ENCODE results near the gene HDAC7. TPM values are rescaled to one million over a fixed set of nuclear protein-coding genes. Genes with fewer than 3 reads are reported as not detected.

HDAC7 gene
- total and polyA plus RNA-seq, 8 donors, result 17.9 to 48.1 (median 23.2) TPM

GRCh38 chr12:47741340-47741703 is 78.4 kb downstream of the HDAC7 start:
- no peak for TF ChIP-seq CTCF (IDR thresholded peaks at IDR 0.05)

GRCh38 chr12:47740606-47741339 is 78.9 kb downstream of the HDAC7 start:
- no peak for FAIRE-seq
- H3K4me1 ChIP-seq, result peaks cover 12 to 21% (median 18%) of the 10 kb centered on the region in 3 donors
- ATAC-seq, result no peak

More at GRCh38 chr12:47741340-47741703, 78.4 kb downstream of the HDAC7 start:
- ATAC-seq (peak in 1 of 4 donors; percentile 4), DNase-seq (peak in 3 of 6 donors; percentile 40 to 69 (median 57)), FAIRE-seq (no peak)
- Histone ChIP-seq H3K27me3 (no peaks in the 10 kb centered on the region), H3K36me3 (no peaks in the 10 kb centered on the region), H3K9me3 (no peaks in the 10 kb centered on the region), H3K4me3 (no peak overlapping the region), H3K4me1 (peaks cover 9 to 18% (median 15%) of the 10 kb centered on the region in 3 donors), H3K27ac (no peak overlapping the region)
- intact Hi-C loops (cut with DNase I), result loop anchor here in 2 of 3 donors (5.0 kb wide), 1 partner anchor 36 kb away; no protein-coding TSS in a partner anchor
- WGBS, 2 donors, result 16 to 17% methylated on average over 4 of the region's 4 CpGs

DNA sequence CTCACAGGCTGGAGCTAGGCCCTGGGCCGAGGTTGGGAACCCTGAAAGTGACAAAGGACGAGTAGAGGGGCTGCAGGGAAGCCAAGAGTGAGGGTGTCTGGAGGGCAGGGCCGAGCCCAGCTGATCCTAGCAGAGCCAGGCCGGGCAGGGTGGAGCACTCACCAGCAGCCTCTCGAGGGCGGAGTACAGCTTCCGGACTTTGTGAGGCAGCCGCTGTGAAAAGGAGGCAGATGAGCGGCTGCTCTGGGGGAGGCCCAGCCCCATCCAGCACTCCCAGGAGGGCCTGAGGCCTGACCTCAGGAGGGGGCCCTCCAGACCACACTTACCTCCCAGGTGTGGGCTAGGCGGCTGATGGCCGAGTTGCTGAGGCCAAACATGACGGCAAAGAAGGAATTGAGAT is 79.7 kb downstream of the HDAC7 start:
- Histone ChIP-seq H3K4me3 (no peak overlapping the region), H3K4me1 (peaks cover 12 to 21% (median 18%) of the 10 kb centered on the region in 3 donors), H3K9me3 (no peaks in the 10 kb centered on the region), H3K27ac (no peak overlapping the region), H3K27me3 (no peaks in the 10 kb centered on the region), H3K36me3 (no peaks in the 10 kb centered on the region)
- no peak for FAIRE-seq
- intact Hi-C loops (cut with DNase I), result loop anchor here in 2 of 3 donors (5.0 kb wide), 1 partner anchor 37 kb away; no protein-coding TSS in a partner anchor
- 75 to 86% methylated on average over 12 of the region's 12 CpGs for WGBS, 2 donors
- DNase-seq, result peak in 1 of 6 donors; percentile 19
- ATAC-seq, result no peak
- TF ChIP-seq CTCF (IDR thresholded peaks at IDR 0.05), result no peak

More at GRCh38 chr12:47740606-47741339, 78.9 kb downstream of the HDAC7 start:
- 77 to 84% methylated on average over 21 of the region's 21 CpGs for WGBS, 2 donors
- H3K4me3 ChIP-seq, result no peak overlapping the region
- TF ChIP-seq CTCF (IDR thresholded peaks at IDR 0.05), result no peak
- intact Hi-C loops (cut with DNase I), result loop anchor here in 2 of 3 donors (5.0 kb wide), 1 partner anchor 37 kb away; no protein-coding TSS in a partner anchor
- H3K27me3 ChIP-seq, result no peaks in the 10 kb centered on the region
- no peaks in the 10 kb centered on the region for H3K9me3 ChIP-seq
- no peaks in the 10 kb centered on the region for H3K36me3 ChIP-seq
- H3K27ac ChIP-seq, result no peak overlapping the region
- DNase-seq, result peak in 1 of 6 donors; percentile 30

DNA sequence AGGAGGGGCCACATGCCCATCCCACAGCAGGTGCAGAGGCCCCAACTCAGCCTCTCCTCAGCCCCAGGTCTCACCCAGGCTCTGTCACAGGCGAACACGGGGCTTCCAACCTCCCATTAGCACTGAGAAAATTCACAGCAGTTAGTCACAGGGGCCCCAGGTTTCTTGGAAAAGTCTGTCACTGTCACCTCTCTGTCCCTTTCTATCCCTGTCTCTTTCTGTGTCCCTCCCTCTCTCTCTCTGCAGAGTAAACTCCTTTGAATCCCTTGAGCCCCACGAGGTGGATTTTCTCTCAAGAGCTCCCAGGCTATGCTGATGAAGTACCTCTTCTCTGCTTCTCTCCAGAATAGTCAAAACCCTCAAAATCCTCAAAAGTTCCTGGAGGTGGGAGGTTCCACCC is 80.4 kb downstream of the HDAC7 start:
- no peak for ATAC-seq
- H3K36me3 ChIP-seq, result no peaks in the 10 kb centered on the region
- peak in 1 of 6 donors; percentile 7 for DNase-seq
- TF ChIP-seq CTCF (IDR thresholded peaks at IDR 0.05), result no peak
- H3K4me1 ChIP-seq, result peaks cover 12 to 21% (median 18%) of the 10 kb centered on the region in 3 donors
- no peak for FAIRE-seq
- intact Hi-C loops (cut with DNase I), result no loop called here
- H3K4me3 ChIP-seq, result no peak overlapping the region
- no peaks in the 10 kb centered on the region for H3K27me3 ChIP-seq
- no peak overlapping the region for H3K27ac ChIP-seq
- H3K9me3 ChIP-seq, result no peaks in the 10 kb centered on the region
- 81 to 83% methylated on average over 3 of the region's 3 CpGs for WGBS, 2 donors

All from pancreas (tissue), 10 donors.